Naive thymus-derived CD8-positive, alpha-beta T cell (primary cell): ENCODE results near the gene SUGCT. TPM values are rescaled to one million over a fixed set of nuclear protein-coding genes. Genes with fewer than 3 reads are reported as not detected.

Experiments
- ATAC-seq, 2 donors: fragments of 150-1000 bp; cut with Tn5 transposase in 1 of 2; sonication (Bioruptor Pico), chemical (Tn5 transposase) in 1 of 2; 1 replicate in 1 of 2; 2 replicates in 1 of 2; pipeline ENCODE4 v1.10.0; 2021; ENCODE audit warnings: mild to moderate bottlenecking in 2 of 2, moderate library complexity in 2 of 2
- POLR2A ChIA-PET: fragments of 350-600 bp; sonication (Branson Sonifier 250); formaldehyde crosslinking; loops from one replicate; lab custom pipeline; 2021; ENCODE audit warnings: antibody characterized with exemption; lab: Charles Lee
- DNase-seq, 10 donors: peaks; one replicate each; pipeline versions ENCODE4 v3.0.0 to v3.0.0-alpha.2; 2020 to 2022
- H3K27ac Mint-ChIP-seq, 10 donors: one replicate each; pipeline ENCODE4 v1.8.0; 2020 to 2022; ENCODE audit warnings: mild to moderate bottlenecking in 10 of 10, mixed read lengths in 10 of 10, moderate library complexity in 4 of 10, inconsistent platforms in 1 of 10
- H3K27me3 Mint-ChIP-seq, 5 donors: one replicate each; pipeline ENCODE4 v1.8.0; 2021 to 2022; ENCODE audit warnings: mixed read lengths in 5 of 5
- H3K36me3 Mint-ChIP-seq, 3 donors: one replicate each; pipeline ENCODE4 v1.8.0; 2020 to 2022; ENCODE audit warnings: mixed read lengths in 3 of 3, mild to moderate bottlenecking in 2 of 3, inconsistent platforms in 1 of 3
- H3K4me1 Mint-ChIP-seq, 4 donors: one replicate each; pipeline ENCODE4 v1.8.0; 2021 to 2022; ENCODE audit warnings: mixed read lengths in 4 of 4
- H3K4me3 Mint-ChIP-seq, 10 donors: one replicate each; pipeline ENCODE4 v1.8.0; 2020 to 2022; ENCODE audit warnings: mild to moderate bottlenecking in 10 of 10, mixed read lengths in 10 of 10, moderate library complexity in 6 of 10, inconsistent platforms in 1 of 10
- H3K9me3 Mint-ChIP-seq, 9 donors: one replicate each; pipeline ENCODE4 v1.8.0; 2020 to 2022; ENCODE audit warnings: mixed read lengths in 9 of 9, mild to moderate bottlenecking in 3 of 9, inconsistent platforms in 1 of 9, moderate library complexity in 1 of 9
- polyA plus RNA-seq, 3 donors: library from polyadenylated mRNA; unstranded; fragments of 300-500 nt; fragmentation: Illumina TruSeq; gene quantifications; one replicate each; pipeline ENCODE4 v1.2.3, GENCODE V29; 2021
- total RNA-seq, 8 experiments: library from RNA in 2 of 8; stranded (reverse) in 2 of 8; gene quantifications; one replicate each; pipeline ENCODE4 v1.2.3 and lab custom pipeline; 2021 to 2026

Gene SUGCT
- total and polyA plus RNA-seq, 5 experiments from 2014 or later, result 1.3 to 3.6 (median 2.1) TPM

GRCh38 chr7:40851001-40851400, 716.2 kb downstream of the SUGCT start:
- H3K4me3 Mint-ChIP-seq, result no peak overlapping the region
- no peaks in the 10 kb centered on the region for H3K4me1 Mint-ChIP-seq
- H3K9me3 Mint-ChIP-seq, result peaks cover 0 to 6% (median 0%) of the 10 kb centered on the region in 9 donors
- H3K27me3 Mint-ChIP-seq, result peaks cover 0 to under 1% (median 0%) of the 10 kb centered on the region in 5 donors
- H3K36me3 Mint-ChIP-seq, result no peaks in the 10 kb centered on the region
- H3K27ac Mint-ChIP-seq, result no peak overlapping the region
- no peak for DNase-seq
- POLR2A ChIA-PET, result no interaction called here
- no peak for ATAC-seq

GRCh38 chr7:40859076-40859475, 724.3 kb downstream of the SUGCT start:
- Mint-ChIP-seq H3K9me3 (peaks cover 0 to 9% (median 0%) of the 10 kb centered on the region in 9 donors), H3K27me3 (peaks cover 0 to 2% (median 0%) of the 10 kb centered on the region in 5 donors), H3K4me1 (no peaks in the 10 kb centered on the region), H3K36me3 (peaks cover 0 to 5% (median 0%) of the 10 kb centered on the region in 3 donors), H3K27ac (no peak overlapping the region), H3K4me3 (no peak overlapping the region)
- ATAC-seq, result no peak
- DNase-seq, result no peak
- POLR2A ChIA-PET, result no interaction called here

- Mint-ChIP-seq H3K4me1 (no peaks in the 10 kb centered on the region), H3K27me3 (peaks cover 0 to 2% (median 0%) of the 10 kb centered on the region in 5 donors), H3K4me3 (no peak overlapping the region), H3K9me3 (peaks cover 0 to 9% (median 0%) of the 10 kb centered on the region in 9 donors), H3K36me3 (peaks cover 0 to 5% (median 0%) of the 10 kb centered on the region in 3 donors), H3K27ac (no peak overlapping the region)
- POLR2A ChIA-PET, result no interaction called here
- ATAC-seq (no peak), DNase-seq (no peak)
Measured at GRCh38 chr7:40859965-40860543, 725.2 kb downstream of the SUGCT start.

GRCh38 chr7:40865441-40866233, 730.8 kb downstream of the SUGCT start:
- POLR2A ChIA-PET, result no interaction called here
- peak overlapping the region in 1 of 10 donors; percentile 24 for H3K27ac Mint-ChIP-seq
- H3K36me3 Mint-ChIP-seq, result peaks cover 0 to 5% (median 0%) of the 10 kb centered on the region in 3 donors
- no peak overlapping the region for H3K4me3 Mint-ChIP-seq
- H3K4me1 Mint-ChIP-seq, result no peaks in the 10 kb centered on the region
- no peak for DNase-seq
- ATAC-seq, result no peak
- H3K9me3 Mint-ChIP-seq, result peaks cover 0 to 5% (median 2%) of the 10 kb centered on the region in 9 donors
- no peaks in the 10 kb centered on the region for H3K27me3 Mint-ChIP-seq

- POLR2A ChIA-PET, result interaction anchor here (0.5 kb wide), 1 partner anchor 15 kb away, joined by 3 read pairs; no protein-coding TSS in a partner anchor
- Mint-ChIP-seq H3K27me3 (no peaks in the 10 kb centered on the region), H3K36me3 (peaks cover 0 to 3% (median 0%) of the 10 kb centered on the region in 3 donors), H3K9me3 (peaks cover 0 to 7% (median 1%) of the 10 kb centered on the region in 9 donors), H3K27ac (no peak overlapping the region), H3K4me3 (no peak overlapping the region), H3K4me1 (no peaks in the 10 kb centered on the region)
- DNase-seq (no peak), ATAC-seq (no peak)
Measured at GRCh38 chr7:40866601-40867000, 731.8 kb downstream of the SUGCT start.

GRCh38 chr7:40870108-40870507, 735.3 kb downstream of the SUGCT start:
- DNase-seq (no peak), ATAC-seq (no peak)
- Mint-ChIP-seq H3K4me3 (no peak overlapping the region), H3K9me3 (peaks cover 0 to 7% (median 2%) of the 10 kb centered on the region in 9 donors), H3K27me3 (no peaks in the 10 kb centered on the region), H3K27ac (no peak overlapping the region), H3K36me3 (no peaks in the 10 kb centered on the region), H3K4me1 (no peaks in the 10 kb centered on the region)
- POLR2A ChIA-PET, result no interaction called here

- Mint-ChIP-seq H3K27me3 (no peaks in the 10 kb centered on the region), H3K9me3 (peaks cover 0 to 12% (median 2%) of the 10 kb centered on the region in 9 donors), H3K4me3 (no peak overlapping the region), H3K36me3 (no peaks in the 10 kb centered on the region), H3K4me1 (no peaks in the 10 kb centered on the region), H3K27ac (no peak overlapping the region)
- POLR2A ChIA-PET, result no interaction called here
- ATAC-seq (no peak), DNase-seq (no peak)
Measured at GRCh38 chr7:40873248-40873647, 738.4 kb downstream of the SUGCT start.

- Mint-ChIP-seq H3K27ac (no peak overlapping the region), H3K4me1 (no peaks in the 10 kb centered on the region), H3K27me3 (peaks cover 0 to 2% (median 0%) of the 10 kb centered on the region in 5 donors), H3K4me3 (no peak overlapping the region), H3K9me3 (peaks cover 0 to 12% (median under 1%) of the 10 kb centered on the region in 9 donors), H3K36me3 (no peaks in the 10 kb centered on the region)
- ATAC-seq (no peak), DNase-seq (no peak)
- POLR2A ChIA-PET, result no interaction called here
Measured at GRCh38 chr7:40874756-40875155, 740.0 kb downstream of the SUGCT start.

GRCh38 chr7:40876601-40877000, 741.8 kb downstream of the SUGCT start:
- POLR2A ChIA-PET, result no interaction called here
- peaks cover 0 to 12% (median 0%) of the 10 kb centered on the region in 9 donors for H3K9me3 Mint-ChIP-seq
- H3K4me1 Mint-ChIP-seq, result no peaks in the 10 kb centered on the region
- no peak for DNase-seq
- H3K27ac Mint-ChIP-seq, result no peak overlapping the region
- no peaks in the 10 kb centered on the region for H3K36me3 Mint-ChIP-seq
- H3K4me3 Mint-ChIP-seq, result no peak overlapping the region
- H3K27me3 Mint-ChIP-seq, result peaks cover 0 to 4% (median 0%) of the 10 kb centered on the region in 5 donors
- ATAC-seq, result no peak

- ATAC-seq, result no peak
- no peaks in the 10 kb centered on the region for H3K36me3 Mint-ChIP-seq
- H3K27ac Mint-ChIP-seq, result no peak overlapping the region
Measured at GRCh38 chr7:40879941-40880543, 745.2 kb downstream of the SUGCT start.

GRCh38 chr7:40880581-40880980, 745.8 kb downstream of the SUGCT start:
- ATAC-seq, result no peak
- Mint-ChIP-seq H3K27ac (no peak overlapping the region), H3K27me3 (peaks cover 0 to 4% (median 0%) of the 10 kb centered on the region in 5 donors), H3K36me3 (no peaks in the 10 kb centered on the region), H3K4me3 (no peak overlapping the region), H3K9me3 (peaks cover 0 to 3% (median 0%) of the 10 kb centered on the region in 9 donors), H3K4me1 (no peaks in the 10 kb centered on the region)
- DNase-seq, result no peak
- POLR2A ChIA-PET, result no interaction called here

More at GRCh38 chr7:40879941-40880543, 745.2 kb downstream of the SUGCT start:
- Mint-ChIP-seq H3K9me3 (peaks cover 0 to 8% (median 0%) of the 10 kb centered on the region in 9 donors), H3K4me1 (no peaks in the 10 kb centered on the region), H3K4me3 (no peak overlapping the region), H3K27me3 (peaks cover 0 to 4% (median 0%) of the 10 kb centered on the region in 5 donors)
- no peak for DNase-seq
- POLR2A ChIA-PET, result no interaction called here

- Mint-ChIP-seq H3K36me3 (no peaks in the 10 kb centered on the region), H3K27me3 (peaks cover 0 to 4% (median 0%) of the 10 kb centered on the region in 5 donors), H3K4me1 (no peaks in the 10 kb centered on the region), H3K27ac (no peak overlapping the region), H3K4me3 (no peak overlapping the region), H3K9me3 (peaks cover 0 to 9% (median 0%) of the 10 kb centered on the region in 9 donors)
- POLR2A ChIA-PET, result interaction anchor here (0.6 kb wide), 1 partner anchor 15 kb away, joined by 3 read pairs; no protein-coding TSS in a partner anchor
- no peak for DNase-seq
- no peak for ATAC-seq
Measured at GRCh38 chr7:40881405-40881926, 746.7 kb downstream of the SUGCT start.
